HPDE6-E6E7 (cell line): Measurements from ENCODE around the gene NIPSNAP2.
"Not testable (repeated sequence)": the region's sequence is repeated elsewhere in the genome, so short reads cannot be mapped to it uniquely, and the experiment has no call there.

Experiments
- DNase-seq: peaks from one replicate; pipeline ENCODE4 v3.0.0; 2011; ENCODE audit warnings: missing footprints; ENCODE audit errors: extremely low spot score

Gene NIPSNAP2

DNA sequence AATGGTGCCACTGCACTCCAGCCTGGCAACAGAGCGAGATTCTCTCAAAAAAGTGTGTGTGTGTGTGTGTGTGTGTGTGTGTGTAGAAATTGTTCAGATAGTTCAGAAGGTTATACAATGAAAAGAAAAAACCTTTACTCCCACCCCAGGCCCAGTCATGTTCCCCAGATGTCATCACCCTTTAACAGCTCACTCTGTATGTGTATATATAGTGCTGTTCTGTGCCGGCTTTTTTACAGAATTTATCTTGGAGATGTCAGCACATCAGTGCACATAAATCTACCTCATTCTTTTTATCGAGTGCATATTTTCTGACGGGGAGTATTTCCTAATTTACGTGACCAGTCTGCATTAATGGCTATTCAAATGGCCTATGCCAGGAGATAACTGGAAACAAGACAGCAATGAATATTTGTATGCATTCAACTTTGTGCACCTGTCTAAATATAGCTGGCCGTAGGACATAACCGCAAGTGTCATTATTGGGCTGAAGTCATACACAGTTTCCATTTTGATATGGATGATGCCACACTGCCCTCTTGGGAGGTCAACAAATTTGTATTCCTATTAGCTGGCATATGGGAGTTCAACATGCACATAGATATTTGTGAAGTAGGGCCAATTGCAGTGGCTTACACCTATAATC is 11.7 kb downstream of the NIPSNAP2 start:
- DNase-seq: no peak

DNA sequence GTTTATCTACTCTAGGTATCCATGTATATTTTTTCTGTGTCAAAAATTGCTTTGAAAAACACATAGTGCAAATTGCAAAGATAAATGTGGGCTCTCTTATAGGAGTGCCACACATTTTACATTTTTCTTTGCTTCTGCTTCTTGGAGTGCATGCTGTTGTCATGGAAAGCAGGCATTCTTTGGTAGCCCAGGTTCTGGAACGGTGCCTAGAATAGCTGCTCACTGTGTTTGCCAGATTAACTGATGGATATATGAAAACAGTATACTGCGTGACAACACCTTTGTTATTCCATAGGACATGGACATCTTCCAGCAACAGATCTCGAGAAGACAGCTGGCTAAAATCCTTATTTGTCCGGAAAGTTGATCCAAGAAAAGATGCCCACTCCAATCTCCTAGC is 13.4 kb downstream of the NIPSNAP2 start:
- no peak for DNase-seq

GRCh38 chr7:55980266-55980665 is 15.9 kb downstream of the NIPSNAP2 start:
- DNase-seq: no peak

- DNase-seq: no peak
Observed at GRCh38 chr7:55983537-55983936, 19.2 kb downstream of the NIPSNAP2 start.

GRCh38 chr7:55992346-55992745 is 28.0 kb downstream of the NIPSNAP2 start:
- no peak for DNase-seq

- DNase-seq: no peak
Observed at GRCh38 chr7:55996856-55997500, 32.6 kb downstream of the NIPSNAP2 start.

- DNase-seq: no peak
Observed at GRCh38 chr7:56003749-56004148, 39.4 kb downstream of the NIPSNAP2 start.

- DNase-seq: no peak
Observed at GRCh38 chr7:56007167-56007652, 42.8 kb downstream of the NIPSNAP2 start.

GRCh38 chr7:56007891-56008290 is 43.5 kb downstream of the NIPSNAP2 start:
- DNase-seq: no peak

- DNase-seq: peak; percentile 63
Observed at GRCh38 chr7:56009695-56010094, 45.3 kb downstream of the NIPSNAP2 start.

GRCh38 chr7:56017015-56017414 is 52.6 kb downstream of the NIPSNAP2 start:
- DNase-seq: not testable (repeated sequence)

GRCh38 chr7:56019501-56019900 is 55.1 kb downstream of the NIPSNAP2 start:
- no peak for DNase-seq

DNA sequence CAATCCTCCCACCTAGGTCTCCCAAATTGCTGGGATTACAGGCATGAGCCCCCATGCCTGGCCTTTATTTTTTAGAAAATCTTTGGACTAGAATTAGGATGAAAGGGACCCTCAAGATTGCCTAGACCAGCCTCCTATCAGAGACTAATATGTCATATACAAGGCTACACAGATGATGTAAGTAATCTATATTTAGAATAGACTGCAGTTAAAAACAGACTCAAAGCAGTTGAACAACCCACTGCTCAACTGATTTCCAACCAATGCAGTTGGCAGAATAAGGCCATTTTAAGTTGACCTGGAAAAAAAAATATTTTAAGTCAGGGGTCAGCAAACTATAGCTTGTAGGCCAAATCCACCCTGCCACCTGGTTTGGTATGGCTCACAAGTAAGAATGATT is 59.1 kb downstream of the NIPSNAP2 start:
- no peak for DNase-seq

- no peak for DNase-seq
Observed at GRCh38 chr7:56026538-56026937, 62.2 kb downstream of the NIPSNAP2 start.

DNA sequence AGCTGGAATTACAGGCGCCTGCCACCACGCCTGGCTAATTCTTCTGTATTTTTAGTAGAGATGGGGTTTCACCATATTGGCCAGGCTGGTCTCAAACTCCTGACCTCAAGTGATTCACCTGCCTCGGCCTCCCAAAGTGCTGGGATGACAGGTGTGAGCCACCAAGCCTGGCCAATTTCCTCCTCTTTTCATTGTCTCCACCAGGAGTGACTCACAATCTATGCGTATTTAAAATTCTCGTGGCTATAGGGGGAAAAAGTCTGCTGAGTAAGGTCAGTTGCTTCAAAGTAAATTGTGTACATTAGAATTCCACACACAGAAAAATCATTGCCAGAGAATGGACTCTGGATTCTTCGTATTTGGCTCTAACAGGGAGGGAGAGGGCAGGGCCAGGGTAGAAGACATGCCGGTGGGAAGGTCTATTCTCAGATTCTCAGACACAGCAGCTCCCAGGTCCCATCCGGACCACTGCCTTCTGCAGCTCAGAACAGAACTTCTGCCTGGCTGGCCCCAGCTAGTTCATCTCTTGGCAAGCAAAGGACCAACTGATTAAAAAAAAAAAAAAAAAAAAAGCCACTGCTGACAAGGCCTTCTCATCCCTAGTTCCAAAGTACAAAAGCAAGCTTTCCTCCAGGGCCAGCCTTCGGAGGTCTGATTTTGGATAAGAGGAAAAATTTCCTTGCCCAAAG is 64.7 kb downstream of the NIPSNAP2 start:
- no peak for DNase-seq

DNA sequence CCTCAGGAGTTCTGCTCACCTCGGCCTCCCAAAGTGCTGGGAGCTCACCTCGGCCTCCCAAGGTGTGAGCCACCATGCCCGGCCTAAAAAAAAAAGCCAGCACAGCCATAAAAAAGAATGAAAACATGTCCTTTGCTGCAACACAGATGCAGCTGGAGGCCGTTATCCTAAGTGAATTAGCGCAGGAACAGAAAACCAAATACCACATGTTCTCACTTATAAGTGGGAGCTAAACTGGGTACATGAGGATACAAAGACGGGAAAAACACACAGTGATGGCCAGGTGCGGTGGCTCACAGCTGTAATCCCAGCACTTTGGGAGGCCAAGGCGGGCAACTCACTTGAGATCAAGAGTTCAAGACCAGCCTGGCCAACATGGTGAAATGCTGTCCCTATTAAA is 66.0 kb downstream of the NIPSNAP2 start:
- DNase-seq: no peak

- not testable (repeated sequence) for DNase-seq
Observed at GRCh38 chr7:56031556-56031955, 67.2 kb downstream of the NIPSNAP2 start.

DNA sequence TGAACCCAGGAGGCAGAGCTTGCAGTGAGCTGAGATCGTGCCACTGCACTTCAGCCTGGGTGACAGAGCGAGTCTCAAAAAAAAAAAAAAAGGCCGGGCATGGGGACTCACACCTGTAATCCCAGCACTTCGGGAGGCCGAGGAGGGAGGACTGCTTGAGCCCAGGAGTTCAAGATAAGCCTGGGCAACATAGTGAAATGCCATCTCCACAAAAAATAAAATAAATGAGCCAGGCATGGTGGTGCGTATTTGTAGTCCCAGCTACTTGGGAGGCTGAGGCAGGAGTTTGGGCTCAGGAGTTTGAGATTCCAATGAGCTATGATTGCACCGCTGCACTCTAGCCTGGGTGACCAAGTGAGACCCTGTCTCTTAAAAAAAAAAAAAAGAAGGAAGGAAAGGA is 68.2 kb downstream of the NIPSNAP2 start:
- DNase-seq: not testable (repeated sequence)

GRCh38 chr7:56033671-56034432 is 69.5 kb downstream of the NIPSNAP2 start:
- DNase-seq: peak; percentile 44

DNA sequence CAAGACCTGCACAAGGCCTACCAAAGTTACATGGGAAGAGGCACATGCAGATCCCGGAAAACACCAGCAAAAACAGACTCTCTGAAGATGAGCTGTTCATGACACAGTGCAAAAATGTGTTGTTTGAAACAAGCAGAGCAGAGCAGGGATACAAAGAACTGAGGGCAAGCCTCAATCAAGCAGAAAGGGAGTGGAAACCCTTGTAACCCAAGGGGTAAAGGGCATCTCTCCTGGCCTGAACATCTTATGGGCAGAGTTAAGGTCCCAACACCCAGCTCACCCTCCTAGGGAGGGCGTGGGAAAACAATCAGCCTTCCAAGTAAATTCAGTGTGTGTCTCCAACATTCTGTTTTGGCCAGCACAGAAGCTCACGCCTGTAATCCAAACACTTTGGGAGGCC is 76.3 kb downstream of the NIPSNAP2 start:
- DNase-seq: no peak

GRCh38 chr7:56045758-56046157 is 81.4 kb downstream of the NIPSNAP2 start:
- DNase-seq: not testable (repeated sequence)
